OCI-LY1 (cell line): Measurements from ENCODE around the gene LNX1.

ENCODE experiments used
- H2AFZ ChIP-seq: fragments of 200-600 bp; sonication (generic), shearing (Covaris generic); 2 replicates; pipeline ENCODE4 v1.6.0; 2014; ENCODE audit warnings: antibody characterized with exemption, mild to moderate bottlenecking, low read length
- H3F3A ChIP-seq: fragments of 200-600 bp; sonication (generic), shearing (Covaris generic); 2 replicates; pipeline ENCODE4 v1.6.0; 2014; ENCODE audit warnings: mild to moderate bottlenecking, antibody characterized with exemption, low read length, moderate library complexity; ENCODE audit not compliant: insufficient read depth
- H3K27ac ChIP-seq: fragments of 200-600 bp; sonication (generic); 2 replicates; pipeline ENCODE4 v1.5.1; 2014; ENCODE audit warnings: low read length, mixed run types, mild to moderate bottlenecking, low read depth; ENCODE audit not compliant: poor library complexity, severe bottlenecking
- H3K27me3 ChIP-seq: fragments of 200-600 bp; sonication (generic); 2 replicates; pipeline ENCODE4 v1.6.0; 2014; ENCODE audit warnings: antibody characterized with exemption, mild to moderate bottlenecking, low read length, moderate library complexity; ENCODE audit not compliant: insufficient read depth
- H3K36me3 ChIP-seq: fragments of 200-600 bp; sonication (generic); 2 replicates; pipeline ENCODE4 v1.6.1; 2014; ENCODE audit warnings: mild to moderate bottlenecking, antibody characterized with exemption, low read length, moderate library complexity, mixed read lengths; ENCODE audit not compliant: insufficient read depth
- H3K4me1 ChIP-seq: fragments of 200-600 bp; sonication (generic); 2 replicates; pipeline ENCODE4 v1.5.1; 2014; ENCODE audit warnings: mild to moderate bottlenecking, low read length, moderate library complexity; ENCODE audit not compliant: insufficient read depth, severe bottlenecking
- H3K4me2 ChIP-seq: fragments of 200-600 bp; sonication (generic), shearing (Covaris generic); 2 replicates; pipeline ENCODE4 v1.6.1; 2014; ENCODE audit warnings: low read length
- H3K4me3 ChIP-seq: fragments of 200-600 bp; sonication (generic); 2 replicates; pipeline ENCODE4 v1.5.1; 2014; ENCODE audit warnings: low read length, low read depth, mild to moderate bottlenecking, mixed read lengths; ENCODE audit not compliant: poor library complexity, severe bottlenecking
- H3K79me2 ChIP-seq: fragments of 200-600 bp; shearing (Covaris generic); 2 replicates; pipeline ENCODE4 v1.6.1; 2016; ENCODE audit warnings: mixed run types, low read length, mixed read lengths; ENCODE audit not compliant: insufficient read depth
- H3K9ac ChIP-seq: fragments of 200-600 bp; sonication (generic), shearing (Covaris generic); 2 replicates; pipeline ENCODE4 v1.6.1; 2014; ENCODE audit warnings: mild to moderate bottlenecking, low read length, mixed read lengths
- H3K9me2 ChIP-seq: fragments of 200-600 bp; sonication (generic), shearing (Covaris generic); 2 replicates; pipeline ENCODE4 v1.6.1; 2014; ENCODE audit warnings: low read depth, mild to moderate bottlenecking, low read length, mixed read lengths
- H3K9me3 ChIP-seq: fragments of 200-600 bp; shearing (Covaris generic); 2 replicates; pipeline ENCODE4 v1.6.1; 2014; ENCODE audit warnings: low read length, mixed read lengths
- H4K20me1 ChIP-seq: fragments of 200-600 bp; sonication (generic), shearing (Covaris generic); 2 replicates; pipeline ENCODE4 v1.6.0; 2016; ENCODE audit warnings: mild to moderate bottlenecking, low read length; ENCODE audit not compliant: insufficient read depth
- CTCF ChIP-seq: fragments of 200-600 bp; sonication (generic), shearing (Covaris generic); IDR thresholded peaks from 2 replicates; pipeline ENCODE4 v1.5.1; 2017; ENCODE audit warnings: mild to moderate bottlenecking, antibody characterized with exemption, low read length, moderate library complexity, mixed read lengths
- EZH2 ChIP-seq: fragments of 200-600 bp; sonication (generic), shearing (Covaris generic); IDR thresholded peaks from 2 replicates; pipeline ENCODE4 v1.8.0; 2017; ENCODE audit warnings: borderline replicate concordance, mixed run types, mild to moderate bottlenecking, antibody characterized with exemption, low read length, moderate library complexity, mixed read lengths

LNX1 gene

DNA sequence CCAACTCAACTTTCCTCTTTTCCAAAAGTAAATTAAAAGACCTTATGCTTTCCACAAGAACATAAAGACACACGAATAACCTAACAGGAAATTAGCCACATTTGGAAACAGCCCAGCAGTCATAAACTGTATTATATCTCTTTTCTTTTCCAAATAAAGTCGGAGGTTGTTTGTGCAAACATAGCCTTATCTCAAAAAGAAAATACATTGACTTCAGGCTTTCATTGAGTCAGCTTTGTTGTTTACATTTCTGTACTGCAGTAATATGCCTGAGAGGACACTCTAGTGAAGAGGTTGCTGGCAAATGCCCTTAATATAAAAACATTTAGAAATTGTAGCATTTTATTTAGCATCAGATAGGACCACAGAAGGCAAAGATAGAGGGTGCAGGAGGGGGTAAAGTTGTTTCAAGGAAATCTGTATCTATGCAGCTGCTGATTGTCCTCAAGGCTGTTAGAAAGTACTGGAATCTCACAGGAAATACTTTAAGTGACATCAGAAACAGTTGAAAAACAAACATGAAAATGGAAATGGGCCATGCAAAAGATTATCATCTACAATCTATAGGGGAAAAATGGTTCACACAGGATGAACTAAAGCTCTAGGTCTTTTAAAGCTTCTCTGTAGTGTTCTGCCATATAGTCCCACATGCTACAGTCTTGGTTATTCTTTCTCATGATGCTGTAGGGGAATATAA is 14.5 kb downstream of the LNX1 start:
- Histone ChIP-seq H3K9me3 (no peaks in the 10 kb centered on the region), H3K4me2 (no peak overlapping the region), H3K27ac (no peak overlapping the region), H3K36me3 (no peaks in the 10 kb centered on the region), H2AFZ (no peak overlapping the region), H3K27me3 (no peaks in the 10 kb centered on the region), H3F3A (no peaks in the 10 kb centered on the region), H3K4me3 (no peak overlapping the region), H3K79me2 (no peaks in the 10 kb centered on the region), H3K9me2 (no peaks in the 10 kb centered on the region), H4K20me1 (no peaks in the 10 kb centered on the region), H3K4me1 (no peaks in the 10 kb centered on the region), H3K9ac (no peak overlapping the region)
- no peak for TF ChIP-seq CTCF
- TF ChIP-seq EZH2: no peak

DNA sequence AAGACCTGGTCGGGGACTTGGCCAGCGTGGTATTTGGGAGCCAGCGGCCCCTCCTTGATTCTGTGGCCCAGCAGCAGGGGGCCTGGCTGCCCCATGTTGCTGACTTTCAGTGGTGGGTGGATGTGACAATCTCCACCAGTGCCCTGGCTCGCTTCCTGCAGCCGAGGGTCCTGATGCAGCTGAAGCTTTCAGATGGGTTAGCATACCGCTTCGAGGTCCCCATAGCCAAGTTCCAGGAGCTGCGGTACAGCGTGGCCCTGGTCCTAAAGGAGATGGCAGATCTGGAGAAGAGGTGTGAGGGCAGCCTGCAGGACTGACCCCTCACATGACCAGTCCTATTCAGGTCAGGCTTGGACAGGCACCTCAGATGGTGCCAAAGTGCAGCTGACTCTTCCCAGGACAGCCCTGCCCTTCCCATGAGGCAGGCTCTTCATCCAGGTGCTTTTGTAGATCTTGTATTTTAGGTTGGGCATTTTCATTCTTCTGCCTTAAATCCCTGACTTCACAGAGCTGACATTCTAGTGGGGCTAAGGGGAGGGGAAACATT is 15.1 kb downstream of the LNX1 start:
- H3K27ac ChIP-seq: no peak overlapping the region
- no peak overlapping the region for H3K4me3 ChIP-seq
- no peaks in the 10 kb centered on the region for H3K36me3 ChIP-seq
- H3K9ac ChIP-seq: no peak overlapping the region
- H3K4me1 ChIP-seq: no peaks in the 10 kb centered on the region
- H3K27me3 ChIP-seq: no peaks in the 10 kb centered on the region
- no peaks in the 10 kb centered on the region for H4K20me1 ChIP-seq
- TF ChIP-seq EZH2: no peak
- TF ChIP-seq CTCF: no peak
- H2AFZ ChIP-seq: no peak overlapping the region
- H3K79me2 ChIP-seq: no peaks in the 10 kb centered on the region
- H3F3A ChIP-seq: no peaks in the 10 kb centered on the region
- no peaks in the 10 kb centered on the region for H3K9me3 ChIP-seq
- H3K4me2 ChIP-seq: no peak overlapping the region
- H3K9me2 ChIP-seq: no peaks in the 10 kb centered on the region

- no peak overlapping the region for H3K4me2 ChIP-seq
- H3K4me3 ChIP-seq: no peak overlapping the region
- H3K9ac ChIP-seq: no peak overlapping the region
- no peaks in the 10 kb centered on the region for H3K9me3 ChIP-seq
- H3K79me2 ChIP-seq: no peaks in the 10 kb centered on the region
- no peaks in the 10 kb centered on the region for H3K4me1 ChIP-seq
- H3K9me2 ChIP-seq: no peaks in the 10 kb centered on the region
- TF ChIP-seq EZH2: no peak
- TF ChIP-seq CTCF: no peak
- H4K20me1 ChIP-seq: no peaks in the 10 kb centered on the region
- H2AFZ ChIP-seq: no peak overlapping the region
- no peaks in the 10 kb centered on the region for H3F3A ChIP-seq
- H3K27me3 ChIP-seq: no peaks in the 10 kb centered on the region
- H3K27ac ChIP-seq: no peak overlapping the region
- H3K36me3 ChIP-seq: no peaks in the 10 kb centered on the region
These were observed 15.7 kb downstream of the LNX1 start for GRCh38 chr4:53575552-53575951.
